HG02759 (cell line): ENCODE measurements around the gene ARHGAP26.
A peak's percentile ranks its signal among the peaks of the same experiment; 100 is the strongest.

Source experiments
- ATAC-seq: cut with Tn5 transposase; IDR thresholded peaks from one replicate; pipeline ENCODE4 v1.9.1; 2021; ENCODE audit warnings: mild to moderate bottlenecking, moderate library complexity; ENCODE audit not compliant: unreplicated experiment

The ARHGAP26 gene

GRCh38 chr5:142896325-142897007 lies 126.3 kb downstream of the ARHGAP26 start:
- no peak for ATAC-seq

GRCh38 chr5:142897328-142897727 lies 127.2 kb downstream of the ARHGAP26 start:
- no peak for ATAC-seq

- no peak for ATAC-seq
Measured at GRCh38 chr5:142900927-142901326, 130.8 kb downstream of the ARHGAP26 start.

- no peak for ATAC-seq
Measured at GRCh38 chr5:142901476-142902185, 131.5 kb downstream of the ARHGAP26 start.

GRCh38 chr5:142902186-142902965 lies 132.2 kb downstream of the ARHGAP26 start:
- ATAC-seq = no peak

- ATAC-seq = no peak
Measured at GRCh38 chr5:142904416-142904815, 134.2 kb downstream of the ARHGAP26 start.

GRCh38 chr5:142905348-142905747 lies 135.2 kb downstream of the ARHGAP26 start:
- no peak for ATAC-seq

- no peak for ATAC-seq
Measured at GRCh38 chr5:142906863-142907671, 136.9 kb downstream of the ARHGAP26 start.

- ATAC-seq = no peak
Measured at GRCh38 chr5:142908659-142909058, 138.5 kb downstream of the ARHGAP26 start.

- ATAC-seq = no peak
Measured at GRCh38 chr5:142910128-142910527, 140.0 kb downstream of the ARHGAP26 start.

GRCh38 chr5:142911170-142911569 lies 141.0 kb downstream of the ARHGAP26 start:
- no peak for ATAC-seq

- no peak for ATAC-seq
Measured at GRCh38 chr5:142911775-142912174, 141.6 kb downstream of the ARHGAP26 start.

GRCh38 chr5:142913728-142914338 lies 143.7 kb downstream of the ARHGAP26 start:
- ATAC-seq = no peak

GRCh38 chr5:142915038-142915437 lies 144.9 kb downstream of the ARHGAP26 start:
- no peak for ATAC-seq

GRCh38 chr5:142915813-142916424 lies 145.7 kb downstream of the ARHGAP26 start:
- ATAC-seq = peak; percentile 82

GRCh38 chr5:142918959-142919635 lies 148.9 kb downstream of the ARHGAP26 start:
- ATAC-seq = no peak

- no peak for ATAC-seq
Measured at GRCh38 chr5:142920849-142921612, 150.9 kb downstream of the ARHGAP26 start.

GRCh38 chr5:142922223-142922952 lies 152.2 kb downstream of the ARHGAP26 start:
- ATAC-seq = peak; percentile 56
